K562 (cell line): ENCODE measurements around the gene CDH6. TPM values are rescaled to one million over a fixed set of nuclear protein-coding genes. Genes with fewer than 3 reads are reported as not detected.

Experiments
- ATAC-seq: fragments of 200-7000 bp; cut with Tn5 transposase; 3 replicates; pipeline ENCODE4 v1.9.1; 2020; ENCODE audit warnings: moderate library complexity
- BruUV-seq: library from RNA; stranded (reverse); fragments of 400-500 nt; replicated peaks from 2 replicates; lab custom pipeline; 2021; lab: Mats Ljungman, UMichigan
- CTCF ChIA-PET: fragments of 300-600 bp; formaldehyde crosslinking; extraction: SDS; loops from one replicate; lab custom pipeline; 2021; ENCODE audit warnings: low intra/inter-chr PET ratio; lab: Yijun Ruan, JAX
- POLR2A ChIA-PET: fragments of 300-600, 350-650 bp; sonication (Branson Sonifier 250); formaldehyde crosslinking; extraction: SDS; loops from one replicate; lab custom pipeline; 2021; ENCODE audit warnings: antibody characterized with exemption, inconsistent platforms; lab: Yijun Ruan, JAX
- DNase-seq, 4 experiments: peaks; one replicate each; pipeline versions ENCODE4 v3.0.0 to v3.0.0-alpha.2; 2011 to 2018; ENCODE audit warnings: low spot score in 3 of 4, mixed read lengths in 3 of 4; ENCODE audit errors: extremely low read depth in 1 of 4
- FAIRE-seq: peaks from 2 replicates; lab custom pipeline; 2011; peaks lifted over from hg19 to GRCh38; lab: Jason Lieb, UNC
- H2AFZ ChIP-seq: 2 replicates; pipeline ENCODE4 v1.6.0; 2011; ENCODE audit warnings: low read depth, low read length, control low read depth, inconsistent platforms
- H3K27ac ChIP-seq: fragments of 200-600 bp; 3 replicates; pipeline ENCODE4 v1.8.0; 2011; ENCODE audit warnings: low read depth, mild to moderate bottlenecking, control low read depth, inconsistent platforms, low read length, moderate library complexity, mixed read lengths; ENCODE audit errors: extremely low read depth
- H3K27me3 ChIP-seq, 2 experiments: fragments of 300-600 bp in 1 of 2; 2 replicates in 1 of 2; 3 replicates in 1 of 2; pipeline versions ENCODE4 v1.6.0 to v1.8.0; 2011; ENCODE audit warnings: inconsistent platforms in 2 of 2, low read length in 2 of 2, mild to moderate bottlenecking in 1 of 2, mixed read lengths in 1 of 2, moderate library complexity in 1 of 2; ENCODE audit not compliant: control insufficient read depth in 2 of 2, insufficient read depth in 2 of 2
- H3K36me3 ChIP-seq: fragments of 300-600 bp; 3 replicates; pipeline ENCODE4 v1.8.0; 2011; ENCODE audit warnings: mild to moderate bottlenecking, low read length, inconsistent platforms; ENCODE audit not compliant: control insufficient read depth, insufficient read depth
- H3K4me1 ChIP-seq, 2 experiments: fragments of 200-600 bp in 1 of 2; replicated peaks in 1 of 2; 2 replicates in 1 of 2; 3 replicates in 1 of 2; pipeline versions ENCODE4 v1.5.1 to v1.8.0; 2011; ENCODE audit warnings: inconsistent platforms in 2 of 2, low read length in 2 of 2, mild to moderate bottlenecking in 1 of 2, mixed read lengths in 1 of 2, moderate library complexity in 1 of 2; ENCODE audit not compliant: control insufficient read depth in 2 of 2, insufficient read depth in 2 of 2
- H3K4me2 ChIP-seq: 2 replicates; pipeline ENCODE4 v1.6.1; 2011; ENCODE audit warnings: low read length, control low read depth, inconsistent platforms, mixed read lengths; ENCODE audit not compliant: insufficient read depth
- H3K4me3 ChIP-seq: fragments of 200-600 bp; sonication (generic), shearing (Covaris generic); 2 replicates; pipeline ENCODE4 v1.5.1; 2016; ENCODE audit warnings: control low read depth, inconsistent platforms
- H3K79me2 ChIP-seq: fragments of 200-600 bp; 3 replicates; pipeline ENCODE4 v1.8.0; 2011; ENCODE audit warnings: low read length, inconsistent platforms; ENCODE audit not compliant: control insufficient read depth, insufficient read depth
- H3K9ac ChIP-seq, 2 experiments: 2 replicates each; pipeline versions ENCODE4 v1.6.0 to v1.6.1; 2011; ENCODE audit warnings: low read depth in 2 of 2, low read length in 2 of 2, control low read depth in 1 of 2, inconsistent platforms in 1 of 2, mild to moderate bottlenecking in 1 of 2, mixed read lengths in 1 of 2; ENCODE audit not compliant: insufficient read depth in 1 of 2
- H3K9me1 ChIP-seq: one replicate; pipeline ENCODE4 v1.6.0; 2011; ENCODE audit warnings: inconsistent platforms, mild to moderate bottlenecking, low read length, moderate library complexity; ENCODE audit not compliant: control insufficient read depth, insufficient read depth
- H3K9me3 ChIP-seq: replicated peaks from 2 replicates; pipeline ENCODE4 v1.5.1; 2011; ENCODE audit warnings: low read depth, low read length, inconsistent platforms; ENCODE audit not compliant: control insufficient read depth, insufficient read depth
- H4K20me1 ChIP-seq: replicated peaks from 2 replicates; pipeline ENCODE4 v1.6.1; 2011; ENCODE audit warnings: low read length, inconsistent platforms, mixed read lengths; ENCODE audit not compliant: control insufficient read depth, insufficient read depth
- AFF4 ChIP-seq: sonication (generic); formaldehyde crosslinking; IDR thresholded peaks from 2 replicates; pipeline ENCODE4 v1.8.0; 2023; ENCODE audit warnings: mild to moderate bottlenecking, missing genetic modification reagents
- CTCF ChIP-seq, 3 experiments: IDR thresholded peaks in 2 of 3; conservative IDR thresholded peaks in 1 of 3; 2 replicates each; pipeline ENCODE4 v1.5.1; 2011 to 2012; ENCODE audit warnings: low read length in 3 of 3, mild to moderate bottlenecking in 3 of 3, control low read depth in 2 of 3, improper control_type of control experiment in 1 of 3, inconsistent platforms in 1 of 3, low read depth in 1 of 3, mixed read lengths in 1 of 3, moderate library complexity in 1 of 3; ENCODE audit not compliant: insufficient read depth in 2 of 3
- MAFG ChIP-seq: fragments of 450-650 bp; conservative IDR thresholded peaks from 2 replicates; pipeline ENCODE4 v1.6.1; 2016; ENCODE audit warnings: missing genetic modification characterization, missing compliant biosample characterization
- NFE2 ChIP-seq: IDR thresholded peaks from 2 replicates; pipeline ENCODE4 v1.6.1; 2014; ENCODE audit warnings: antibody characterized with exemption, low read depth
- SETDB1 ChIP-seq: IDR thresholded peaks from one replicate; pipeline ENCODE4 v1.6.1; 2012; ENCODE audit warnings: low read length, control low read depth, inconsistent platforms
- ZNF239 ChIP-seq: fragments of 250-450 bp; sonication (Bioruptor Pico); IDR thresholded peaks from 2 replicates; pipeline ENCODE4 v1.4.0; 2020; ENCODE audit warnings: mild to moderate bottlenecking
- WGBS: fragments of 100-300 bp; shearing (Covaris generic); methylation state at CpG from one replicate; pipeline ENCODE4 v1.1.6; 2016; ENCODE audit warnings: low coverage, mixed read lengths; ENCODE audit not compliant: insufficient coverage; ENCODE audit errors: missing lambda C conversion rate; 5-methylcytosine and 5-hydroxymethylcytosine counted together
- in situ Hi-C: fragments of 300-500 bp; cut with MboI; formaldehyde crosslinking; loops from 4 replicates; pipeline ENCODE4 v1.15.0; 2018; ENCODE audit warnings: inconsistent platforms, mixed read lengths
- intact Hi-C: fragments of 100-400 bp; cut with micrococcal nuclease; formaldehyde crosslinking; loops from 2 replicates; pipeline ENCODE4 v1.14.2; 2022
- polyA plus RNA-seq, 8 experiments: library from polyadenylated mRNA; depleted of rRNA in 4 of 8; stranded (reverse) in 5 of 8; unstranded in 3 of 8; fragments of >200 nt; fragmentation: Nextera tagmentation in 2 of 8; fragmentation: Illumina TruSeq in 1 of 8; extraction: Ambion mirVana in 2 of 8; extraction: Trizol in 1 of 8; gene quantifications; 2 replicates each; pipeline versions ENCODE4 v1.2.1 to v1.2.3, GENCODE V29; 2011 to 2014; ENCODE audit warnings: inconsistent platforms in 1 of 8, missing spikeins in 1 of 8
- total RNA-seq, 7 experiments: library from RNA; depleted of rRNA in 6 of 7; stranded (reverse); fragments of >200 nt in 6 of 7; fragmentation: Illumina TruSeq in 2 of 7; extraction: Trizol in 2 of 7; gene quantifications; 2 replicates each; pipeline versions ENCODE4 v1.2.1 to v1.2.3, GENCODE V29; 2011 to 2021; ENCODE audit warnings: low replicate concordance in 1 of 7

The CDH6 gene
- total and polyA plus RNA-seq, 9 of the 15 experiments (the other 6 are each of a cell fraction or from before 2014, with no cell fraction given), result not detected

GRCh38 chr5:31250201-31250600 is 56.7 kb downstream of the CDH6 start (continued):
- TF ChIP-seq ZNF239 (CRISPR knock-in tag) (no peak), AFF4 (CRISPR knock-in tag) (no peak), MAFG (tag) (no peak), SETDB1 (no peak)

DNA sequence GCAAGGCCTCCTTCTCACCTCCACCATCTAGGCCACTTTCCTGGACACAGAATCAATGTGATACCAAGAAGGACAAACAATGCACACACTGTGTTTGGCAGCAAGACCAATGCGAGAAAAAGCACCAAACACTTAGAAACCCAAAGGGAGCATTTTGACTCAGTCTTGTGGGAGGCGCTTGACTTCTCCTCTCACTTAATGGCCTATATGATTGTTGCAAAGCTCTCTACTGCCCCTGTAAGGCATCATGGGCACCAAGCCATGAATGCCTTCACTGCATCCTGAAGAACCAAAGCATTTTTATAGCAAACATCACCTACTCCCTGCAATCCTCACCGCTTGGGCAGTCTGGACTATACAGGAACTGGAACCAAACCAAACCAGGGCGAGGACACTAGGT is 57.5 kb downstream of the CDH6 start:
- POLR2A ChIA-PET, result no interaction called here
- WGBS, result 5% methylated on average over 4 of the region's 4 CpGs
- in situ Hi-C loops, result no loop called here

More for the DNA sequence above, 57.5 kb downstream of the CDH6 start:
- FAIRE-seq (no peak), ATAC-seq (no peak), DNase-seq (peak in 1 of 4 experiments; percentile 5)
- Histone ChIP-seq H3K4me2 (no peak overlapping the region), H3K27me3 (no peaks in the 10 kb centered on the region), H3K9me1 (no peaks in the 10 kb centered on the region), H3K9me3 (no peaks in the 10 kb centered on the region), H3K79me2 (no peaks in the 10 kb centered on the region), H4K20me1 (no peaks in the 10 kb centered on the region), H2AFZ (no peak overlapping the region), H3K4me3 (no peak overlapping the region), H3K27ac (no peak overlapping the region), H3K36me3 (no peaks in the 10 kb centered on the region), H3K4me1 (no peaks in the 10 kb centered on the region), H3K9ac (no peak overlapping the region)
- CTCF ChIA-PET, result no interaction called here
- peak in 1 of 3 experiments; percentile 6; a peak in 2 of 6 replicates for TF ChIP-seq CTCF (IDR thresholded peaks at IDR 0.05 in 2 of 3, conservative IDR thresholded peaks at IDR 0.05 in 1 of 3; ENCODE audit: insufficient read depth in 2 of 3, low read depth in 1 of 3, low read length in 3 of 3)
- no peak for TF ChIP-seq NFE2
- intact Hi-C loops, result no loop called here
- BruUV-seq, result no TSS peak
